Mammary epithelial cell (primary cell): ENCODE results near the gene DDIT4.

ENCODE experiments used
- CTCF ChIP-seq, 2 donors: IDR thresholded peaks in 1 of 2; conservative IDR thresholded peaks in 1 of 2; 2 replicates each; pipeline ENCODE4 v1.5.1; 2011 to 2012; ENCODE audit warnings: inconsistent platforms in 2 of 2, low read length in 2 of 2, mild to moderate bottlenecking in 2 of 2, control low read depth in 1 of 2, low read depth in 1 of 2; ENCODE audit not compliant: insufficient read depth in 1 of 2; ENCODE audit errors: extremely low read depth in 1 of 2
- EZH2 ChIP-seq: IDR thresholded peaks from 2 replicates; pipeline ENCODE4 v1.6.1; 2012; ENCODE audit warnings: low read length, inconsistent platforms, borderline replicate concordance

DNA sequence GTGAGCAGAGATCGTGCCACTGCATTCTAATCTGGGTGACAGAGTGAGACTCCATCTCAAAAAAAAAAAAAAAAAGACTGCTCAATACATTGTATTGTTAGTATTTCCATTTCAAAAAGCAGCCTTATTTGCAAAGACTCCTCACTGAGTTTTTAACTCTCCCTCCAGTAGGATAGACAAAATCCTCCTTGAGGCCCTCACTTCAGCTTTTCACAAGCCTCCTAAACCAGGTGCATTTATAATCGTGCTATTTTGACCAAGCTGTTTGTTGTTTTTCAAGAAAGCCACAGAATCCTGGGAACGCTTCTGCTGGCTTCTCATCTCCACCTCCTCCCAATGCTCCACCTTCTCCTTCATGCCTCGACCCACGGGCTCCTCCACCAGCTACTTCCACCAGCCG is 6.3 kb upstream of the DDIT4 start:
- TF ChIP-seq CTCF (conservative IDR thresholded peaks at IDR 0.05 in 1 of 2, IDR thresholded peaks at IDR 0.05 in 1 of 2; ENCODE audit: extremely low read depth in 1 of 2, insufficient read depth in 1 of 2, low read depth in 1 of 2, low read length in 2 of 2) (no peak), EZH2 (no peak)
